Urothelium cell line (cell line): ENCODE measurements around the gene MAML2.
A peak's percentile ranks its signal among the peaks of the same experiment; 100 is the strongest.
"Not testable (repeated sequence)": the region's sequence is repeated elsewhere in the genome, so short reads cannot be mapped to it uniquely, and the experiment has no call there.

Source experiments
- DNase-seq: peaks from one replicate; pipeline ENCODE4 v3.0.0; 2011; ENCODE audit warnings: low spot score, mixed read lengths
- FAIRE-seq: peaks from 2 replicates; lab custom pipeline; 2011; peaks lifted over from hg19 to GRCh38; lab: Jason Lieb, UNC

The MAML2 gene

DNA sequence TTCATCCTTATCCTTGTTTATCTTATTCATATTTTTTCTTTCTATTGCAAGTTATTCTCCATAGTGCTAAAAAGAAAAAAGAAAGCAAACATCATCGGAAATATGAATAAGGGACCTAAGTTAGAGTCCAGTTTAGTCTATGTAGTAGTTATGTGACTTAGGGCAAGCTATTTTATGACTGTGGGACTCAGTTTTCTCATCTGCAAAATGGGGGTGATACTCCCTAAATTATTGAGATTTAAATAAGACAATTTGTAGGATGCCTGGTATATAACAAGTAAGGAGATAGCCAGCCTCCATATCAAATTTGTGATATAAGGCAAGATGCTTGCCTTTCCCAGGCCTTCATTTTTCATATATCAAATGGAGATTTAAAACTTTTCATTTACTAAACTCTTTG, 69.5 kb downstream of the MAML2 start:
- no peak for DNase-seq
- FAIRE-seq: no peak

DNA sequence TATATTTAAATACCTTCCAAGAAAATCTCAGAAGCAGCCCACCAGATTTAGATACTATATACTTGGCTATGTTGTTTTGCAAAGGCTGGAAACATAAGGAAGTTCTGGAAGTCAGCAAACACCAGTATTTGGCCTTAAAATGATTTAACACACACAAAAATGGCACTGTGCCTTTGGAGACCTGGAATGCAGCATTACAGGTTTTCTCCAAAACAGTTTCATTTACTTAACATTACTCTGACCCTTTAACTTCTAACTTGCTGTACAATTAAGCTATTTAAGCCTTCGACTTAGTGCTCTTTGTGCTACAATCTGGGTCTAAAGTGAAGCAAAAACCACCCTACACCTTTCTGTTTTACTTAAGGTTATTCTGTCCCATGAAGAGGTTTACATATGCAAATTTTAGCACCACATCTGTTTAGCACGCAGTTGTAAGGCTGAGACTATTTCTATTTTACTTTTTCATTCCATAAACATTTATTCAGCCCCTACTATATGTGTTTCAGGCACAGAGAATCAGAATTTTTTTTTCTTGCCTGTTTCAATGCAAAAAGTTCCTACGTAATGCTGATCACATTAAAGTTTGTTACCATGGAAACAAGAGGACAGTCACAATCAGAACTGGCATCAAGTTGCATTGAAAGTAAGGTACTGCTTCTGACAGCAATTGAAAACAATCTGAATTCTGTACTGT, 70.3 kb downstream of the MAML2 start:
- DNase-seq (no peak), FAIRE-seq (peak; percentile 32)

DNA sequence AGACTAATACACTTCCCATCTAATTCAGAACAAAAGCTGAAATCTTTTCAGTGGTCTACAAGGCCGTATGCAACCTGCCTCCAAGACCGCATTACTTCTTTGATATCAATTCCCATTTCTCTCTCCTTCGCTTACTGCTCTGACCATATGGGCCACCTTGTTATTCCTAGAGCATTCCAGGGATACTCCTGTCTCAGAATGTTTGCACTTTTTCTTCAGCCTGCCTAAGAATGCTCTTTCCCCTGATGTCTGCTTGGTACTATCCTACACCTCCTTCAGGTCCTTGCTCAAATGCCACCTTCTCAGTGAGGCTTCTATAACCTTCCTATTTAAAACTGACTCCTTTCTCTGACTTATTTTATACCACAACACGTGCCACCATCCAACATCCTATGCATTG, 71.2 kb downstream of the MAML2 start:
- no peak for DNase-seq
- no peak for FAIRE-seq

DNA sequence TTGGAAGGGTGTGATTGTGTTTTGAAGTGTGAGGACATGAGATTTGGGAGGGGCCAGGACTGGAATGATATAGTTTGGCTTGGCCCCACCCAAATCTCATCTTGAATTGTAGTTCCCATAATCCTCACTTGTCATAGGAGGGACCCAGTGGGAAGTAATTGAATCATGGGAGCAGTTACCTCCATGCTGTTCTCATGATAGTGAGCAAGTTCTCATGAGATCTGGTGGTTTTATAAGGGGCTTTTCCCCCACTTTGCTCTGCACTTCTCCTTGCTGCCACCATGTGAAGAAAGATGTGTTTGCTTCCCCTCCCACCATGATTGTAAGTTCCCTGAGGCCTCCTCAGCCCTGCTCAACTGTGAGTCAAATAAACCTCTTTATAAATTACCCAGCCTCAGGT, 71.6 kb downstream of the MAML2 start:
- FAIRE-seq, DNase-seq: not testable (repeated sequence)

DNA sequence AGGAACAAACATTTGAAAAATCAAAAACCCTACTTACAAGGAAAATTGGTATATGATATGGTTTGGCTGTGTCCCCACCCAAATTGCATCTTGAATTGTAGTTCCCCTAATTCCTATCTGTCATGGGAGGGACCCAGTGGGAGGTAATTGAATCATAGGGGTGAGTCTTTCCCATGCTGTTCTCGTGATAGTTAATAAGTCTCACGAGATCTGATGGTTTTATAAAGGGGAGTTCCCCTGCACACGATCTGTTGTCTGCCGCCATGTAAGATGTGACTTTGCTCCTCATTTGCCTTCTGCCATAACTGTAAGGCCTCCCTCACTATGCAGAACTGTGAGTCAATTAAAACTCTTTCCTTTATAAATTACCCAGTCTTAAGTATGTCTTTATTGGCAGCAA, 74.5 kb downstream of the MAML2 start:
- not testable (repeated sequence) for FAIRE-seq, DNase-seq

DNA sequence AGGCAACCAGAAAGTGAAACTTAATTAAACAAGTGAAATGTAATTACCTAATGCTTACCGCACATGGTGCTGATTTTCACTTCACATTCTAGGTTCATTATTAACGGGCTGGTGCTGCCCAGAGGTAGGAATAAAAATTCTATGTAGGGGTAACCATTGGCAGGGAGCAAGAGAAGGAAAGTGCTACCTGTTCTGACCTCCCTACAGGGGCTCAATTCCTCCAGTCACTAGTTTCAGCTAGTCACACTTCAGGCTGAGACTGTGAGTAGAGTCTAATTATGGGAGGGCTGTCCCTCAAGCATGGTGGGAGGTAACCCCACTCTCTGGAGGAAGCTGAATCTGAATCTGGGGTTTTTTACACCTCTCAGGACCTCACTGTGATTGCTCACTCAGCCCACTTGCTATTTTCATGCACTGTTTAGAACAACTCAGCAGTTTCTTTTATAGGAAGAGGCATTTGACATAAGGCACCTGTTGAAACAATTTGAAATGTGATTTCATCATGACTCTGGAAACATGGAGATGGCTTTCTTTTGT, 75.4 kb downstream of the MAML2 start:
- DNase-seq (no peak), FAIRE-seq (no peak)

DNA sequence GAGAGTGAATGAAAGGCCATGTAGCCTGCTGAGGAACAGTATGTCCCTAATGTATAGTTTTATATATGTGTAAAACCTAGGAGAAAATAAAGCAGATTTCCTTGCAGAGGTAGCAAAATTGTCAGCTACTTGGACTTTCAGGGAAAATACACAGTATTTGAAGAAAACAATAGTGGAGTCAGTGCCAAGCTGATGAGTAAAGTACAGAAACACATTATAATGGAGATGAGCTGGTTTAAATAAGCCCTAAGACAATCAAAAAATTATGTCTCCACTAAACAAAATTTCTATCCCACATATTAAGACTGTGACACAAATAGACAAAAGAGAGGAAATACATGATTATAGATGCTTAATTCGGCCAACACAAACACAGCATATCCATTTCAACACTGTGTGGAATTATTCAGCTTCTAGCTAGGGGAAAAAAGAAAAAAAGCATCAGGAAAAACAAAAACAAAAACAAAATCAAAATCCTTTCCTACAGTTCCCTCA, 75.9 kb downstream of the MAML2 start:
- FAIRE-seq (no peak), DNase-seq (no peak)

DNA sequence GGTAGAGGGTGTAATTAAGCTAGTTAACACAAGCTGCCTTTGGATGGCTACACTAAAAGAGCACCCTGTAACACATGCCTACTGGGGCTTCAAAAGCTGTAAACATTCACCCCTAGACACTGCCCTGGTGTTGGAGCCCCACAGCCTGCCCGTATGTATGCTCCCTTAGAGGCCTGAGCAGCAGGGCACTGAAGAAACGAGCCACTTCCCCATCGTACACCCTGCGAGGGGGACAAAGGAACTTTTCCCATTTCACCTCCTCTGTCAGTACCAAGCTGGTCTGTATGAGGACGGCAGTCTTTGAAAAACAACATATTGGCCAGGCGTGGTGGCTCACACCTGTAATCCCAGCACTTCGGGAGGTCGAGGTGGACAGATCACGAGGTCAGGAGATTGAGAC, 77.0 kb downstream of the MAML2 start:
- FAIRE-seq (no peak), DNase-seq (no peak)

DNA sequence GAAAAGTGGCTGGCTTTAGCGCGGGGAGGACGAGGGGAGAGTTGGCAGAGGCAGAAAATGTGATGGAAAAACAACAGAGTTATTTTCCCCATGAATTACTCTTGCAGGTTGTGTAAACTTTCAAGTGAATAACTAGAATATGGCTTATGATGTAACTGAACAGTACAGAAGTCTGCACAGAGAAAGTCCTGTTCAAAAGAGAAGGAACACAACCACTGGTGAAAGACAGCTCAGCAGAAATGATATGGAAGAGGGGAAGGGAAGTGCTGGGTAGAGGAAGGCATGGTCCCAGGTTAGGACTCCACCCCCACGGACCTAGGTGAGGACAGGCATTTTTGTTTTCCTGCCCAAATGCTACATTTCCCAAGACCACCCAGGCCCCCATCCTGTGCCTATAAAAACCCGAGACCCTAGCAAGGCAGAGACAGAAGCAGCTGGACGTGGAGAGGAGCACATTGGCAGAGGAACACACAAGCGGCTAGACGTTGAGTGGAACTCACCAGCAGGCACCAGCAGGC, 77.7 kb downstream of the MAML2 start:
- FAIRE-seq (no peak), DNase-seq (no peak)

DNA sequence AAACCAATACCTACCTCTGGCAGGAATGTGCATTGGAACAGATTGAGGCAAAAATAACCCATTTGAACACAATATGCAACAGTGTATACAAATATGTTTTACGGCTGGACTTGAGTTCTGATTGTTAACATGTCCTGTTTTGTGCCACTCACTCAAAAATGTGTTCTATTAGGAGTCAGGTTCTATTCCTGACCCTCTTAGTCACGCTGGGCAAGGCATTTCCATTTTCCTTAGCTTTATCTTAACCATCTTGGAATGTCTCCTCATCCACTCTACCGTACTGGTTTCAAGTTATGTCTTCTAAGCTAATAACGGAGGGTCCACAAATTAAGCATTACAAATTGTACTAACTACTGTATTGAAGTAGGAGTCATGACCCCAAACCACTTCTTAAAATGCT, 78.6 kb downstream of the MAML2 start:
- FAIRE-seq (no peak), DNase-seq (no peak)

DNA sequence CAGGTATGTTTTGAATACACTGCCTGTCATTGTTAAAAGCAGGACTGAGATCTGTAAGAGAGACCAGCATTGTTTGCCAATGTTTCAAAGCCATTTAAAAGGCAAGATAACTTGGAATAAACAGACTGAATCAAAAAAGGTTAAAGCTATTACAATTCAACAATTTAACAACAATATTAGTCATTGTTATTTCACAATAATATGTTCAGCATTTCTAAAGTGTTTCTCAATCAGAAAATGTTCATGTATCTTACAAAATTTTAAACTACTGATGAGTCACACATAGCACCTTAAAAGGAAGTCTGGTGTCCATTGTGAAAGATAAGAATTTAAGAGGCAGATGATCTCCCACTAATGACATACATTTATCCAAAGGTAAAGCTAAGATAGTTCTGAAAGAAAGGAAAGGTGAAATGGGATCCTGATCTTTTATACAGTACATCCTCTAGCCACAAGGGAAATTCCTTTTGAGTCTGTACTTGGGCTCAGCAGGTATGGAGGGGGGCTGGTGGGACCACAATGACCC, 79.7 kb downstream of the MAML2 start:
- no peak for FAIRE-seq
- no peak for DNase-seq

DNA sequence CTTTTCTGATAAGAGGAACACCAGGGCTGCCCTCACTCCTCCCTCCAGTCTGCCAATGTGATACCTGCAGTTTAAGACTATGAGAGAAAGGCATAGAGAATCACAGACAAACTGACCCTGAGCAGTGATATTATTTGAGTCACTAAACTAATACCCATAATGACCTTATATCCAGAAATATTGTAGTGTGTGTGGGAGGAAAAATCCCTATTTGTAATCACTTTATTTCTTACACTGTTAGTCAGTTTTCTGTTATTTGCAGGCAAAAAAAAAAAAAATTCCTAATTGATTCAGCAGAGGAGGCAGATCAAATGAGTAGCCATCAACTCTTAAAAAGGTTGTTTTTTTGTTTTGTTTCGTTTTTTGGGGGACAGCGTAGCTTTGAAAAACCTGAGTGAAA, 82.5 kb downstream of the MAML2 start:
- no peak for FAIRE-seq
- no peak for DNase-seq

DNA sequence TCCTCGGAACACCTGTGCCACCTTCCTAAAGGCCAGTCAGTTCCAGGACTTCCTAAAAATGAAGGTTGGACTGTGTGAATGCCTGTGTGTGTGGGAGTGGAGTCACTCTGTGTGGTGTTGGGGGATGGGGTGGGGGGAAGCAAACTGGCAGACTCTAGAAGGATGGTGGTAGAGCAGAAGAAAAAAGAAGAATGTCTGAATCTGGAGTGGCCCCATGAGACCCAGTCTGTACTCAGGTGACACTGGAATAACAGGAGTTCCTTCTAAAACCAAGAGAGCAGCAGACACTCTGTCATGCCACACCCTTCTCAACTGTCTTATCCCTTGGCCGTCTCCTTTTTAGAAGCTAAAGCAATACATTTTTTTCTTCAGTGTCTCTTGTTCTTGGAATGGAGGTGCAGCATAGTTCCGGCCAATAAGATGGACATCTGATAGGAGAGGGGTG, 82.9 kb downstream of the MAML2 start:
- FAIRE-seq (no peak), DNase-seq (no peak)

DNA sequence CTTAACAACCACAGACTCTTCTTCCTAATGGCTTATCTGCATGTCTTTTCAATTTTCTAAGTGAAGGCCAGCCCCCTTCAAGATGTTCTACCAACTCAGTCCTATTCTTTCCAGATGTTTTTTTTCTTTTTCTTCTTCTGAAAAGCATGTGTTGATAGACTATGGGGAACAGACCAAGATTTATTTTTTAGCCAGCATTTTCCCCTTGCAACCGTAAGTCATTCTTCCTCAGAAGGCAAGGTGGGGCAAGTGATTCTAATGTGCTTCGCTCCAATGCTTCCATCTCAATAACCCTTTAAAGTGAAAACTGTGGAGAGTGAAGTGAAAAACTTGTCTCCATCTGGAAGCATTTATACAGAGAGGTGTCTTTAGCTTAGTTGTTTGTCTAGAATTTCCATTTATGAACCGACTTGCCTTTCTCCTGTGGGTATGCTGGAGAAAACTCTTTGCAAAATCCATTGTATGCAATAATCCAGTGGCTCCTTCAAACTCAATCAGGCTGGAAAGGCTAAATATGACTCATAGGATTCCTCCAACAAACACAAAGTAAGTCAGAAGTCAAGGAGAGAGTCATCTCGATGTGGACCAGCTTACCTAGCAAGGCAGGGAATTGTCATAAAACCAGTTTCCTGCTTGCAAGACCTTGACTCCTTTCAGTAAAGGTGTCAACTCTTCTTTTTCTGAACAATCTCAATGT, 83.7 kb downstream of the MAML2 start:
- FAIRE-seq (no peak), DNase-seq (peak; percentile 51)

DNA sequence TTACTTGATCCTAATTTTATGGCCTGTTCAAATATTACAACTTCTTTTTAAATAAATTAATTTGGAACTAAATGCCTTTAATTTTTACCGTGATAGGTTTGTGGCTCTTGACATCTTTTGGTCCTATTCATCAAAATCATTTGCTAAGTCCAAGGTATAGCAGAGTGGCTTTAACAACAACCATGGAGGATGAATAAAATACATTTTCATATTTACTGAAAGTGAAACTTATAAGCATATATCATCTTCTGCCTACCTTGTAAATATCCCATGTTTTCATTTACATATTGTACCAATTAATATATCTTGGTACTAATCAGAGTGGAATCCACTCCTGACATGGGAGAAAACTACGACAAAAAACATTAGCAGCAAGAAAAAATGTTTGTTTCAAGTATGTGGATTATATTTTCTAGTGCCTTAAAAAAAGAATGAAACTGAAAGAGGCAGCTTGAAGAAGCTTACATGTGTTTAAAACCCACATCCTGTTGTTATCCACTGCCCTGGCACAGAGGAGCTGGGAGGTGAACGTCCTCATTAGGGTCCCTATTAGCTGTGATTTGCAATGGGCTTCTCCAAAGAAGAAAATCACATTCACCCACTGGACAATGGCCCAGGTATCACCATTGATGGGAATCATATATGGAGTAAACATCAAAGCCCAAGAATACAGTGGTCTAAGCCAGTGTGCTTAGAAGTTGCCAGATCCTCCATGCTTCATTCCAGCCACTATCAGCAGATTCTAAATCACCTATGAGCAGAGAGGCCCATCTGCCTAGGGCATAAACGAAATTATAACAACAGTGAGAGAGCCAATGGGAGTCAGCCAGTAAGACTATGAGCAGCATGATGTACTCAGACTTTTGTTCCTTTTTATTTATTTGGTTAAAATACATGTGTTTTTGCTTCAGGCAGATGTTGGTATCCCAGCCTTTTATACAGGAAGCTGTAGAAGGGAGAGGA, 84.7 kb downstream of the MAML2 start:
- DNase-seq (no peak), FAIRE-seq (no peak)

DNA sequence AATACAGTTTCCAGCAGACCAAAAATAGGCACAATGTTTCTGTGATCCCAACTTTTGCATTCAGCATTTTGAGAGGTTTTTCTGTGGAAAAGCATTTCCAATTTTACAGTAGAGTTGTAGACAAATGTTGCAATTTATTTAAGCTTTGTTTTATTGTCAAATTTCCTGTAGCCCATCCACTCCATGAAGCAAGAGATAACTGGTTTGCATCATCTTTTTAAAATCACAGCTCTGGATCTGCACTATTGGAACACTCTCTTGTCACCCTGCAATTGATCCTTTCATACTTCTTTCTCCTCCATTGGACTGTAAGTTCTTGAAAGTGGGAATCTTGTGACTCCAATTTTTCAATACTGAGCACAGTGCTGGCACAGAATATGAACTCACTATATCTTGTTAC, 86.0 kb downstream of the MAML2 start:
- FAIRE-seq: no peak

DNA sequence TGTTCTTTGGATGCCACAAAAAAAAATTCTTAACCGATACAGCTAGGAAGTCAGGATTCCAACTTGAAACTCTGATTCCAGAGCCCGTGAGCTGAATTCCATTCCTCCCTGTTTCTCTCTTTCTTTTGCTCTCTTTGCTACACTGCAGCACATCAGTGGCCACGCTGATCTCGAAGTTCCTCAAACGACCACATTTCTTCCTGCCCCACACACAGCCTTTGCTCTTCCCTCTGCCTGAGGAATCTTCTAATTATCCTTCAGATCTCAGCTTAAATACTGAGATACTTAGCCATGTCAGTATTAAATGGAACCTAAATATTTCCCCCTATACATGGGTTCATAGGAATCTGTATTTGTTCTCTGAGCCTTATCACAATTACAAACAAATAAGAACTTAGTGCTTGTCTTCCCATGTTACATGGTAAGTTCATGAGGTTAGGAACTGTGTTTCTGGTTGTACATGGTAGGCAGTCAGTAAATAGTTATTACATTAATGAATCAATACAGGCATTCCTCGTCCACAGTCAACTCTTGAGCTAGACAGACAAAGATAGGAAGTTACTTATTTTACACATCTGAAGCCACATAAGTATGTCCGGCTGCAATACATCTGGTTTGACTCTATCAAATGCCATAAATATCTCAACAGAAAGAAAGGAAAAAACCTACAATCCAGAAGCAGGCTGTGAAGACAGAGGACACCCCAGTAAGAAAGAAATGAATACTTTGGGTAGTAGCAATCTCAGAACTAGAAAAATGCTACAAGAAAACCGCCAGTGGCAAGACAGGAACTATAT, 86.6 kb downstream of the MAML2 start:
- DNase-seq (no peak), FAIRE-seq (no peak)

More for the DNA sequence above, 86.0 kb downstream of the MAML2 start:
- DNase-seq: no peak

DNA sequence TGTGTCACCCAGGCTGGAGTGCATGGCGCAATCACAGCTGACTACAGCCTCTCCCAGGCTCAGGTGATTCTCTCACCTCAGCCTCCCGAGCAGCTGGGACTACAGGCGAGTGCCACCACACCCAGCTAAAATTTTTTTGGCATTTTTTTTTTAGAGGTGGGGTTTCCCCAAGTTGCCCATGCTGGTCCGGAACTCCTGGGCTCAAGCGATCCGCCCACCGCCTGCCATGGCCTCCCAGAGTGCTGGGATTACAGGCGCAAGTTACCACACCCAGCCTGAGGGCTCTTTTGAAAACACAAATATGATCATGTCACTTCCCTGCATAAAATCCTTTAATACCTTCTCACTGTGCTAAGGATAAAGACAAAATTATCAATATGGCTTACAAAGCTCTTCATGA, 88.1 kb downstream of the MAML2 start:
- DNase-seq: no peak
- no peak for FAIRE-seq

DNA sequence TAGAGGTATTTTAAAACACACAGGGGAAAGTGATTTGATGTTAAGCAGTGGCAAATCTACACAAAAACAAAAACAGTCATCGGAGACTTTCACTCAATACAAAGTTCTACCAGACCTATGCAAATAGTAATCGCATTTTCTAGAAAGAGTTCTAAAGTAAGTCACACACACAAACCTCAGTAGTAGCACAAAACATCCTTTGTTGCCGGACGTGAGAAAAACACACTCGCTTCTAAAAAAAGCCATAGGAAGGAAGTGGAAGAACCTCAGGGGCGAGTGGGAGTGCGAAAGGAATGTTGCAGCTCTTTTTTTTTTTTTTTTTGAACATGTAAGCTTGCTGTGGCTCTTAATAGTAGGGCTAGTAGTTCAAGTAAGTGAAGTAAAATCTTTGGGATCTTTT, 88.9 kb downstream of the MAML2 start:
- FAIRE-seq: no peak
- peak; percentile 54 for DNase-seq
